ENCODE measurements around the gene SP2. TPM values are rescaled to one million over a fixed set of nuclear protein-coding genes. Genes with fewer than 3 reads are reported as not detected.

SP2 gene
- 16.0 and 18.6 TPM in 2 replicates for total RNA-seq
- long read RNA-seq, partial matches to known transcripts: 0 of 2 reads
- long read RNA-seq, other reads (novel, unspliced or antisense): 2 of 2 reads

DNA sequence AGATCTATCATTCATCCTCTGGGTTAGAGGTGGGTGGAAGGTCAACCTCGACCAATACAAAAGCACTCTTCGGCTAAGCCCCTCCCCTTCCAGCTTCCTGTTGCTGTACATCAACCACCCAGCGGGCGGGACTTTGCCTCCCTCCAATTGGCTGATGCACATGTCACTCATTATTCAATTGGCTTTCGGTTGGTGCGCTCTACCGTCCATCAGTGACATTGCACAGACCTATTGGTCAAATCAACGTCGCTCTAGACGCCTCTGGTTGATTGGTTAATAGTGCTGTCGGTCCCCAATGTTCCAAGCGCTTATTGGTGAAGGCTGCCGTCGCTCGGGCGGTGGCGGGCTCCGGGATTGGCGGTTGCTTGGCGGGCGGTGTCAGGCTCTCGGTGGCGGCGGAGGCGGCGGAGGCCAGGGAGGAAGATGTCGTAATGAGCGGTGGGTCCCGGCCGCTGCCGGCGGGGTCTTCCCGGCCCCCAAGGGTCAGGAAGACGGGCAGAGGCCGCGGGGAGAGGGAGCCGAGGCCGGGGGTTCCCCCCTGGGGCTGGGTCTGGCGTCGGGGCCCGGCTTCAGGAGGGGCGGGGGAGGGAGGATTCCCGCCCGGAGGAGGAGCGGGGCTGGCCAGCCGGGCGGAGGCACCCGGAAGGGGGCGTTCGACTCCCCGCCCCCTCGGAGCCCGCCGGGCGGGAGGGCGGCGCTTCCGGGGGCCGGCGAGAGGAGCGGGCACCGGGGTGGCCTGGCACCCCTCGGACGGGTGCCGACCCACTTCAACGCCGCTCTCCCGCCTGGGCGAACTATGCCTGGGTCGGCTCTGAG lies at the start of gene SP2:
Gene SP2, plus strand, starts transcription at position 381 of the 816 bp plus-strand sequence. Its CDS starts 51 bp downstream, at position 432.
- H3K27me3 Mint-ChIP-seq: no peaks in the 10 kb centered on the region
- peaks cover 23% of the 10 kb centered on the region for H3K4me1 Mint-ChIP-seq (ENCODE audit: low read depth)
- TF ChIP-seq, protein P1, sequence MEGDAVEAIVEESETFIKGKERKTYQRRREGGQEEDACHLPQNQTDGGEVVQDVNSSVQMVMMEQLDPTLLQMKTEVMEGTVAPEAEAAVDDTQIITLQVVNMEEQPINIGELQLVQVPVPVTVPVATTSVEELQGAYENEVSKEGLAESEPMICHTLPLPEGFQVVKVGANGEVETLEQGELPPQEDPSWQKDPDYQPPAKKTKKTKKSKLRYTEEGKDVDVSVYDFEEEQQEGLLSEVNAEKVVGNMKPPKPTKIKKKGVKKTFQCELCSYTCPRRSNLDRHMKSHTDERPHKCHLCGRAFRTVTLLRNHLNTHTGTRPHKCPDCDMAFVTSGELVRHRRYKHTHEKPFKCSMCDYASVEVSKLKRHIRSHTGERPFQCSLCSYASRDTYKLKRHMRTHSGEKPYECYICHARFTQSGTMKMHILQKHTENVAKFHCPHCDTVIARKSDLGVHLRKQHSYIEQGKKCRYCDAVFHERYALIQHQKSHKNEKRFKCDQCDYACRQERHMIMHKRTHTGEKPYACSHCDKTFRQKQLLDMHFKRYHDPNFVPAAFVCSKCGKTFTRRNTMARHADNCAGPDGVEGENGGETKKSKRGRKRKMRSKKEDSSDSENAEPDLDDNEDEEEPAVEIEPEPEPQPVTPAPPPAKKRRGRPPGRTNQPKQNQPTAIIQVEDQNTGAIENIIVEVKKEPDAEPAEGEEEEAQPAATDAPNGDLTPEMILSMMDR (IDR thresholded peaks at IDR 0.05; ENCODE audit: unreplicated experiment): peak; percentile 26
- peak within 1 kb of the TSS; percentile 98 for H3K27ac Mint-ChIP-seq
- peaks cover 2% of the 10 kb centered on the region for H3K36me3 Mint-ChIP-seq (ENCODE audit: insufficient read depth)
- H3K9me3 Mint-ChIP-seq (ENCODE audit: low read depth): no peaks in the 10 kb centered on the region
- peak; percentile 100 for DNase-seq (ENCODE audit: low spot score, unreplicated experiment)
- peak within 1 kb of the TSS; percentile 96 for H3K4me3 Mint-ChIP-seq (ENCODE audit: low read depth)

DNA sequence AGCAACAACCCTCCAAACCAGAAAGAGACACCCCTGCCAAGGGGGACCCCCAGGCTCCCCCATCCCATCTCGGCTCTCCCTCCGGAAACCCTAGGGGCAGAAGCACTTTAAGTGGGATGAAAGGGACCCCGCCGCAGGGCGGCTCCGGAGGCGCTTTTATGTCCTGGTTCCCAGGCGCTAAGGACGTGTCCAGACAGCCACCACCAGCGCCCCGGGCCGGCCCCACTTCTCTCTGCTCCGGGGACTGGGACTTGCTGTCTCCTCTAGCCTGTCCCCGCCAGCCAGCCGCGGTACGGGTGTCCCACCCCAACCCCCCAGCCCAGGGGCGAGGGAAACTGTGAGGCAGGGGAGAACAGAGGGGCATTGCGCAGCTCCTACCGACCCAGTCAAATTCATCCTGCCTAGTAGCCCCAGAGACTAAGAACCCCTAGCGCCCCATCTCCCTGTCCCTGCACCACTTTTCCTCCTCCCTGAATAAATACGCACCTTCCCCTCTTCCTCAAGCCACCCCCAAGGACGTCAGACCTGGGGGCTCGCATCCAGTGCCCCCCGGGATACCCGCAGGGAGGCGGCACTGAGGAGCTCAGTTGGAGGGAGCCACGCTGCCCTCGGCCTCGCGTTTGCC lies 49.2 kb upstream of the SP2 start:
- Mint-ChIP-seq H3K9me3 (ENCODE audit: low read depth) (no peaks in the 10 kb centered on the region), H3K36me3 (ENCODE audit: insufficient read depth) (no peaks in the 10 kb centered on the region), H3K4me3 (ENCODE audit: low read depth) (no peak overlapping the region), H3K4me1 (ENCODE audit: low read depth) (peaks cover 12% of the 10 kb centered on the region), H3K27me3 (peaks cover 60% of the 10 kb centered on the region), H3K27ac (no peak overlapping the region)
- TF ChIP-seq, protein P1 (IDR thresholded peaks at IDR 0.05; ENCODE audit: unreplicated experiment): no peak
- DNase-seq (ENCODE audit: low spot score, unreplicated experiment): no peak

DNA sequence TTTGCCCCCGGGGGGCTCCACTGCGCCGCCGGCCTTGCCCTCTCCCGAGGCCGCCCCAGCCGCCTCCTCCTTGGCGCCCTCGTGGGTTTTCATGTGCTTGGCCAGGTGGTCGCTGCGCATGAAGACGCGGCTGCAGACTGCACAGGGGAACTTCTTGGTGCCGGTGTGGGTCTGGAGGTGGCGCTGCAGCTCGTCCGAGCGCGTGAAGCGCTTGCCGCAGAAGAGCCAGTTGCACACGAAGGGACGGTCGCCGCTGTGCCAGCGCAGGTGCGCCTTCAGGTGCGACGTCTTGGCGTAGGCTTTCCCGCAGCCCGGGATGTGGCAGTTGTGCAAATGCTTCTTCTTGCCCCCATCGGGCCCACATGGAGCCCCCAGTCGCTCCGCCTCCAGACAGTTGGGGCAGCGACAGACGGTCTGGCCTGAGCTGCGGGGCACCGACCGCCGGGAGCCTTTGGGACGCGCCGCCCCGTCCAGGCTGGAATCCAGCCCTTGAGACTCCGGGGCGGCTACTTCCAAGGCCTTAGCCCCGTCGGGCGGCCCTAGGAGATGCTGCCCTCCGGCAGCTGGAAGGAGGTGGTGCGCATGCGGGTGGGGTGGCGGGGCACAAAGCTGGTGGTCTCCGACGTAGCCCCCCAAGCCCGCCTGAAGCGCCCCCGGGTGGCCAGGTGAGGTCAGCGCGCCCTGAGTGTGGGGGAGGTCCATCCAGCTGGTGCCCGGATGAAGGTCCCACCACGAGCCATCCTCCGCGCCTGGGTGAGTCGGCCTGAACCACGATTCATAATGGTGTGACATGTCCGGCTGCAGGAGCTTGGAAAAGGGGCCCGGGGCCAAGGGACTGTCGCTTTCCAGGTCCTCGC lies 48.5 kb upstream of the SP2 start:
- peak overlapping the region; percentile 29 for H3K4me3 Mint-ChIP-seq (ENCODE audit: low read depth)
- H3K27ac Mint-ChIP-seq: no peak overlapping the region
- TF ChIP-seq, protein P1 (IDR thresholded peaks at IDR 0.05; ENCODE audit: unreplicated experiment): peak; percentile 56
- peak; percentile 35 for DNase-seq (ENCODE audit: low spot score, unreplicated experiment)
- H3K27me3 Mint-ChIP-seq: peaks cover 68% of the 10 kb centered on the region
- no peaks in the 10 kb centered on the region for H3K9me3 Mint-ChIP-seq (ENCODE audit: low read depth)
- H3K36me3 Mint-ChIP-seq (ENCODE audit: insufficient read depth): no peaks in the 10 kb centered on the region
- peaks cover 17% of the 10 kb centered on the region for H3K4me1 Mint-ChIP-seq (ENCODE audit: low read depth)

DNA sequence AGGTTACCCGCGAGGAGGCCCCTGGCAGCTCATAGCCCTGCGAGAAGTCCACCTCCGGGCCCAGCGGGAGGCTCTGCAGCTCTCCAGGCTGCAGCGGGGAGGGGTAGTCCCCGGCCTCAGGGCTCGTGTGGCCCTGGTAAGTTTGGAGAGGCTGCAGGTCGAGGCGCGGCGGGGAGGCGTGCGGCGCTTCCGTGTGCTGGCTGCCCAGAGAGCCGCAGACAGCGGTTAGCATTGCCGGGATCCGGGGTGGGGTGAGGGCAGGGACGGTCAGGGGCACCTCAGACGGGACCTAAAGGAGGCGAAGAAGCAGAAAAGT lies 47.9 kb upstream of the SP2 start:
- Mint-ChIP-seq H3K36me3 (ENCODE audit: insufficient read depth) (no peaks in the 10 kb centered on the region), H3K4me3 (ENCODE audit: low read depth) (peak overlapping the region; percentile 29), H3K27ac (no peak overlapping the region), H3K4me1 (ENCODE audit: low read depth) (peaks cover 13% of the 10 kb centered on the region), H3K27me3 (peaks cover 74% of the 10 kb centered on the region), H3K9me3 (ENCODE audit: low read depth) (no peaks in the 10 kb centered on the region)
- no peak for DNase-seq (ENCODE audit: low spot score, unreplicated experiment)
- TF ChIP-seq, protein P1 (IDR thresholded peaks at IDR 0.05; ENCODE audit: unreplicated experiment): no peak

DNA sequence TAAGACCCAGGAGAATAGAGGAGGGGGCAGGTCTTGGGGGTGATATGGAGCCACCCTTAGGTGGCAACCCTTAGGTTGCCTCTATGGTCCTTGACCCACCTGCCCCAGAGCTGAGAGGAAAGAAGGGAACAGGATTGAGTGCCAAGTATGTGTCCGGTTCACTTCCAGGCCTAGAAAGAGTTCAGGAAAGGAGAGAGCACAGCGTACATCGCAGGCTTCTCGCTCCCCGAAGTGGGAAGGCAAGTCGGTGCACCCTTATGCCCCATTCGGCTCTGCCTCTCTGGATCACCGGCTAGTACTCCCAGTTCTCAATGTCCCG lies 45.7 kb upstream of the SP2 start:
- Mint-ChIP-seq H3K27me3 (peaks cover 88% of the 10 kb centered on the region), H3K36me3 (ENCODE audit: insufficient read depth) (no peaks in the 10 kb centered on the region), H3K4me1 (ENCODE audit: low read depth) (peaks cover 12% of the 10 kb centered on the region), H3K9me3 (ENCODE audit: low read depth) (no peaks in the 10 kb centered on the region), H3K4me3 (ENCODE audit: low read depth) (peak overlapping the region; percentile 64), H3K27ac (no peak overlapping the region)
- DNase-seq (ENCODE audit: low spot score, unreplicated experiment): no peak
- TF ChIP-seq, protein P1 (IDR thresholded peaks at IDR 0.05; ENCODE audit: unreplicated experiment): no peak
